Glutamatergic neuron (in vitro differentiated cells): ENCODE data around the gene STK10. TPM values are rescaled to one million over a fixed set of nuclear protein-coding genes. Genes with fewer than 3 reads are reported as not detected.

Experiments used
- DNase-seq: peaks from one replicate; pipeline ENCODE4 v3.0.0; 2022
- H3K27ac Mint-ChIP-seq: one replicate; pipeline ENCODE4 v1.8.0; 2020; ENCODE audit warnings: mild to moderate bottlenecking, mixed read lengths, inconsistent platforms; ENCODE audit not compliant: unreplicated experiment
- H3K27me3 Mint-ChIP-seq: one replicate; pipeline ENCODE4 v1.8.0; 2020; ENCODE audit warnings: mild to moderate bottlenecking, moderate library complexity, mixed read lengths, inconsistent platforms; ENCODE audit not compliant: unreplicated experiment
- H3K36me3 Mint-ChIP-seq: one replicate; pipeline ENCODE4 v1.8.0; 2020; ENCODE audit warnings: mild to moderate bottlenecking, mixed read lengths, inconsistent platforms; ENCODE audit not compliant: unreplicated experiment
- H3K4me1 Mint-ChIP-seq: one replicate; pipeline ENCODE4 v1.8.0; 2020; ENCODE audit warnings: mild to moderate bottlenecking, low read depth, mixed read lengths, inconsistent platforms; ENCODE audit not compliant: unreplicated experiment
- H3K4me3 Mint-ChIP-seq: one replicate; pipeline ENCODE4 v1.8.0; 2020; ENCODE audit warnings: mild to moderate bottlenecking, mixed read lengths, inconsistent platforms; ENCODE audit not compliant: unreplicated experiment
- H3K9me3 Mint-ChIP-seq: one replicate; pipeline ENCODE4 v1.8.0; 2020; ENCODE audit warnings: mild to moderate bottlenecking, moderate library complexity, mixed read lengths, inconsistent platforms; ENCODE audit not compliant: unreplicated experiment
- CTCF ChIP-seq: fragments of 200-600 bp; sonication (generic); IDR thresholded peaks from one replicate; pipeline ENCODE4 v1.5.0; 2021; ENCODE audit not compliant: partially characterized antibody, unreplicated experiment
- total RNA-seq: library from RNA; stranded (reverse); fragmentation: NEBNext Ultra II Directional; extraction: Animal tissue kit (Norgen Biotek cat#: 25700); gene quantifications from one replicate; pipeline ENCODE4 v1.2.1, GENCODE V29; 2021; ENCODE audit not compliant: unreplicated experiment

STK10 gene
- total RNA-seq, 1 donor from 2014 or later, result 84.7 TPM

DNA sequence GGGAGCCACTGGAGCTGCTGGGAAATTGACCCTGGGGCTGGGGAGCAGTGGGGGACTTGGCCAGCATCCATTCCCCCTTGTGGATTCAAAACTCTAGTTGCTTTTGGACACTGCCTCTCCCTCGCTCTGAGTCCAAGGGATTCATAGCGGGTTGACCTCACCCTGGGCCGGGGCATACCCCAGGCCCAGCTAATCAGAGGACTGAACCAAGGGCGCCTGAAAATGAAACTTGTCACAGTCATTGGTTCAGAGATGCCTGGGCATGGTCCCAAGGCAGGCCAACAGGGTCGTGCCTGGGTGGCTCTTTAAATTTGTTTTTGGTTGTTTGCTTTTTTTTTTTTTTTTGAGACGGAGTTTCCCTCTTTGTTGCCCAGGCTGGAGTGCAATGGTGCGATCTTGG, 22.6 kb downstream of the STK10 start:
- no peak for DNase-seq
- peaks cover 1% of the 10 kb centered on the region for H3K9me3 Mint-ChIP-seq
- TF ChIP-seq CTCF, result no peak
- H3K4me3 Mint-ChIP-seq, result no peak overlapping the region
- H3K27ac Mint-ChIP-seq, result no peak overlapping the region
- H3K27me3 Mint-ChIP-seq, result peaks cover 8% of the 10 kb centered on the region
- H3K36me3 Mint-ChIP-seq, result no peaks in the 10 kb centered on the region
- peaks cover 34% of the 10 kb centered on the region for H3K4me1 Mint-ChIP-seq

DNA sequence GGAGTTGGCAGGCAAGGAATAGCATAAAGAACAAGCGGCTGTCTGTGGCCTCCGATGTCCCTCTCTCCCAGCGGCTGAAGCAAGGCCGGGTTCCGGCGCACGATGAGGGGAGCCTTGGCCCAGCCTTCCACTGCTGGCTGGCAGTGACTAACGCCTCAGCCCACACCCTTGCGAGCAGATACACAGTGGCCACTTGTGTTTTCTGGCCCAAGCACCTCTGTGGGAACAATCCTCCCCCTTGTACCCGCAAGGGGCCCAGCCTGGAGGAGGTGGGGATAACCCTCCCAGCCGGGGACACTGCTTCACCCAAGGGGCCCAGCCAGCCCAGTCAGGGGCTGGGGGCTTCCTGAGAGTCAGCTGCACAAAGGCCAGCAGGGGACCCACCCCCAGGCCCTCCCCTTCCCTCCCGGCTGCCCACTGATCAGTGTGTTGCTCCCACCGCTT, 23.2 kb downstream of the STK10 start:
- H3K4me3 Mint-ChIP-seq, result no peak overlapping the region
- peaks cover 35% of the 10 kb centered on the region for H3K4me1 Mint-ChIP-seq
- DNase-seq, result no peak
- H3K27me3 Mint-ChIP-seq, result peaks cover 9% of the 10 kb centered on the region
- peaks cover 1% of the 10 kb centered on the region for H3K9me3 Mint-ChIP-seq
- peak overlapping the region; percentile 33 for H3K27ac Mint-ChIP-seq
- no peaks in the 10 kb centered on the region for H3K36me3 Mint-ChIP-seq
- TF ChIP-seq CTCF, result no peak

GRCh38 chr5:172163346-172163745, 24.7 kb downstream of the STK10 start:
- Mint-ChIP-seq H3K27me3 (peaks cover 3% of the 10 kb centered on the region), H3K27ac (peak overlapping the region; percentile 22), H3K9me3 (peaks cover 1% of the 10 kb centered on the region), H3K36me3 (no peaks in the 10 kb centered on the region), H3K4me3 (no peak overlapping the region), H3K4me1 (peaks cover 28% of the 10 kb centered on the region)
- no peak for TF ChIP-seq CTCF
- DNase-seq, result no peak

DNA sequence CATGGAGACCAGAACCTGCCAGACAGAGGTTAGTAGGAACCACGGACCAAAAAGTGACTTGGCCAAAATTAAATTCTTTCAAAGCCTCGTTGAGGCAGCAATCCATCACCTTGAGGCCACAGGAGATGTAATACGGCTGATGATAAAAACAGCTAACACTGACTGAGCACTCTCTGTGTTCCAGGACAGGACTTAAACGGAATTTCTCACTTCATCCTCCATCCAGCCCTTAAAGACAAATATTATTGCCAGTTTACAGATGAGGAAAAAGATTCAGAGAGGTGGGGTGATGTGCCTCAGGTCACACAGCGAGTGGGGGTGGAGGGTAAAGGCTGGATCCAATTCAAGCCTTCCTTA, 25.1 kb downstream of the STK10 start:
- no peak overlapping the region for H3K4me3 Mint-ChIP-seq
- DNase-seq, result no peak
- TF ChIP-seq CTCF, result no peak
- H3K9me3 Mint-ChIP-seq, result peaks cover 1% of the 10 kb centered on the region
- no peaks in the 10 kb centered on the region for H3K36me3 Mint-ChIP-seq
- H3K4me1 Mint-ChIP-seq, result peaks cover 24% of the 10 kb centered on the region
- H3K27ac Mint-ChIP-seq, result peak overlapping the region; percentile 22
- H3K27me3 Mint-ChIP-seq, result peaks cover 3% of the 10 kb centered on the region

DNA sequence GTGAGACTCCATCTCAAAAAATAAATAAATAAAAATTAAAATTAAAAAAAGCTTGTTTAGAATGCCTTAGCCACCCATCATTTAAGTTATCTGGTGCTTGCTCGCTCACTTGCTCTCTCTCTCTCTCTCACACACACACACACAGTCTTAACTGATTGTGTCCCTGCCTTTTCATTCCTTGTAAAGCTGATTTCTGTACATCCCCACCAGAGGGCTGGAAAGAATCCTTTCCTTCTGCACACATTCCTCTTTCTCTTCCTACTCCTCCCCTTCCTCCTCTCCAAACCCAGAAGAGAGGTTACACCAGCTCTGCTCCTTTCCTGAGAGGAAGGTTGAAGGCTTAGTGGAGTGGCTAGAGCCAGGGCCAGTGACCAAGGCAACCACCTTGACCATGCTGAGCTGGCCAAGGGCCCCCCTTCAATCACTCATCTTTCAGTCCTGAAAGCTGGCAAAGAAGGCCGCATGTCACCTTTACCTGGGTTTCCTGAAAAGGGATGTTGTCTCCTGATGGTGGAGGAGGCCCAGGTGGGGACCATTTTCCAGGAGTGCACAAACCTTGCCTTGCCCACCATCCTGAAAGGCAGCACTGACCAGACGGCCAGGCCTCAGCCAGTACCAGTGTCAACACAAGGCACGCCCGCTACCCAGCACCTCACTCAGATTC, 25.6 kb downstream of the STK10 start:
- H3K27me3 Mint-ChIP-seq, result peaks cover 3% of the 10 kb centered on the region
- H3K27ac Mint-ChIP-seq, result no peak overlapping the region
- peaks cover 19% of the 10 kb centered on the region for H3K4me1 Mint-ChIP-seq
- H3K36me3 Mint-ChIP-seq, result no peaks in the 10 kb centered on the region
- no peak overlapping the region for H3K4me3 Mint-ChIP-seq
- no peak for DNase-seq
- H3K9me3 Mint-ChIP-seq, result peaks cover 1% of the 10 kb centered on the region
- no peak for TF ChIP-seq CTCF
